HL-60 (cell line): ENCODE data around the gene MIB1.

Experiments
- CTCF ChIP-seq: IDR thresholded peaks from one replicate; pipeline ENCODE4 v1.5.1; 2011; ENCODE audit warnings: low read length, control low read depth, inconsistent platforms; ENCODE audit not compliant: insufficient read depth
- GABPA ChIP-seq: IDR thresholded peaks from 2 replicates; pipeline ENCODE4 v1.6.1; 2012; ENCODE audit warnings: low read depth
- POLR2AphosphoS5 ChIP-seq: IDR thresholded peaks from 2 replicates; pipeline ENCODE4 v1.6.1; 2012; ENCODE audit warnings: low read depth
- REST ChIP-seq: IDR thresholded peaks from 2 replicates; pipeline ENCODE4 v1.6.1; 2012; ENCODE audit warnings: low read depth; ENCODE audit not compliant: insufficient replicate concordance
- SPI1 ChIP-seq: IDR thresholded peaks from 2 replicates; pipeline ENCODE4 v1.6.1; 2012; ENCODE audit warnings: low read depth, mild to moderate bottlenecking, borderline replicate concordance

DNA sequence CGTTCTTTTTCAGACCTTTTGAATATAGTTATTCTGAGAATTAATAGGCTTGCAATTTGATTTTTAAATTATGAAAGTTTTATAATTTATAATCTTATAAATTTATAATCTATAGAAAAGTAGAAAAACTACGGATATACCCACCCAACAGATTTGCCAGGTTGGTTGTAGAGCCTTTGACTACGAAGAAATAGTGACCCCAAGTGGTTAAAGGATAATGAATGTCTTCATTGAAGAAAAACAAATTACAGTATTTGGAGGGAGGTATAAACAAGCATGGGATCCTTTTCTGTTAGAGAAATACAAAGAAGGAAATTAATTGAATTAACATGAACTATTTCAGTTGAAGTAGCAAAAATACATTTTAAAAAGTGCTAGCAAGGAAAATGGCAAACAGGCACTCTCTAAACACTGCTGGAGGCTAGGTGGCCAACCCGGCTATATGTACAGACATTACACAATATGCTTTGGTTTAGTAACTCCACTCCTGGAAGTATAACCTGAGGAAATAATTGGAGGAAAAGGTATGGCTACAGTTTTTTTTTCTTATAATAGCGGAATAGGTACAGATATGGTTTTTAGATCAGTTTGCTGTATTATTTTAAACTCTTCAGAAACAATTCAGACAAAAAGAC, 110.9 kb downstream of the MIB1 start:
- TF ChIP-seq CTCF, result no peak
- no peak for TF ChIP-seq POLR2AphosphoS5
- no peak for TF ChIP-seq REST
- no peak for TF ChIP-seq GABPA
- TF ChIP-seq SPI1, result no peak
